ENCODE data around the gene PRDM16. TPM values are rescaled to one million over a fixed set of nuclear protein-coding genes. Genes with fewer than 3 reads are reported as not detected.
A peak's percentile ranks its signal among the peaks of the same experiment; 100 is the strongest.

PRDM16 gene
- polyA plus RNA-seq, 2 donors = 0.15 to 0.28 TPM

- Histone ChIP-seq H3K4me3 (ENCODE audit: low read depth in 1 of 2, low read length in 2 of 2) (no peak overlapping the region), H3K27me3 (ENCODE audit: control insufficient read depth in 1 of 2, insufficient read depth in 2 of 2, low read length in 2 of 2) (no peaks in the 10 kb centered on the region), H3K27ac (ENCODE audit: low read depth in 2 of 2, low read length in 1 of 2) (no peak overlapping the region), H3K9me3 (ENCODE audit: control insufficient read depth in 2 of 2, insufficient read depth in 1 of 2, low read depth in 1 of 2, low read length in 1 of 2) (no peaks in the 10 kb centered on the region), H3K4me1 (ENCODE audit: control insufficient read depth in 2 of 2, insufficient read depth in 2 of 2, low read length in 1 of 2) (peaks cover 12 to 17% of the 10 kb centered on the region in 2 donors), H3K36me3 (ENCODE audit: control insufficient read depth in 2 of 2, insufficient read depth in 2 of 2, low read length in 1 of 2) (no peaks in the 10 kb centered on the region)
- 66 to 69% methylated on average over 23 of the region's 23 CpGs for WGBS, 2 donors
Measured at GRCh38 chr1:3451994-3452865, 383.2 kb downstream of the PRDM16 start.

GRCh38 chr1:3452866-3453175 lies 383.8 kb downstream of the PRDM16 start:
- H3K27me3 ChIP-seq (ENCODE audit: control insufficient read depth in 1 of 2, insufficient read depth in 2 of 2, low read length in 2 of 2) = no peaks in the 10 kb centered on the region
- WGBS, 2 donors = 35 to 48% methylated on average over 5 of the region's 5 CpGs
- peaks cover 13 to 23% of the 10 kb centered on the region in 2 donors for H3K4me1 ChIP-seq (ENCODE audit: control insufficient read depth in 2 of 2, insufficient read depth in 2 of 2, low read length in 1 of 2)
- H3K36me3 ChIP-seq (ENCODE audit: control insufficient read depth in 2 of 2, insufficient read depth in 2 of 2, low read length in 1 of 2) = no peaks in the 10 kb centered on the region
- H3K9me3 ChIP-seq (ENCODE audit: control insufficient read depth in 2 of 2, insufficient read depth in 1 of 2, low read depth in 1 of 2, low read length in 1 of 2) = no peaks in the 10 kb centered on the region
- no peak overlapping the region for H3K4me3 ChIP-seq (ENCODE audit: low read depth in 1 of 2, low read length in 2 of 2)
- H3K27ac ChIP-seq (ENCODE audit: low read depth in 2 of 2, low read length in 1 of 2) = no peak overlapping the region

GRCh38 chr1:3453203-3453761 lies 384.3 kb downstream of the PRDM16 start:
- peaks cover 16 to 28% of the 10 kb centered on the region in 2 donors for H3K4me1 ChIP-seq (ENCODE audit: control insufficient read depth in 2 of 2, insufficient read depth in 2 of 2, low read length in 1 of 2)

GRCh38 chr1:3453891-3454810 lies 385.1 kb downstream of the PRDM16 start, which contains the start of gene ARHGEF16:
Gene ARHGEF16, plus strand, starts transcription at chr1:3454665. Its CDS starts 8,420 bp downstream, at chr1:3463085.
- Histone ChIP-seq H3K4me1 (ENCODE audit: control insufficient read depth in 2 of 2, insufficient read depth in 2 of 2, low read length in 1 of 2) (peaks cover 18 to 32% of the 10 kb centered on the region in 2 donors), H3K27me3 (ENCODE audit: control insufficient read depth in 1 of 2, insufficient read depth in 2 of 2, low read length in 2 of 2) (no peaks in the 10 kb centered on the region), H3K36me3 (ENCODE audit: control insufficient read depth in 2 of 2, insufficient read depth in 2 of 2, low read length in 1 of 2) (no peaks in the 10 kb centered on the region), H3K27ac (ENCODE audit: low read depth in 2 of 2, low read length in 1 of 2) (peak within 1 kb of the TSS; percentile 58 to 59), H3K9me3 (ENCODE audit: control insufficient read depth in 2 of 2, insufficient read depth in 1 of 2, low read depth in 1 of 2, low read length in 1 of 2) (no peaks in the 10 kb centered on the region), H3K4me3 (ENCODE audit: low read depth in 1 of 2, low read length in 2 of 2) (peak within 1 kb of the TSS; percentile 65 to 71)
- 4 to 8% methylated on average over 48 to 84 of the region's 84 CpGs for WGBS, 2 donors

More at GRCh38 chr1:3453203-3453761, 384.3 kb downstream of the PRDM16 start:
- Histone ChIP-seq H3K4me3 (ENCODE audit: low read depth in 1 of 2, low read length in 2 of 2) (no peak overlapping the region), H3K27ac (ENCODE audit: low read depth in 2 of 2, low read length in 1 of 2) (no peak overlapping the region), H3K9me3 (ENCODE audit: control insufficient read depth in 2 of 2, insufficient read depth in 1 of 2, low read depth in 1 of 2, low read length in 1 of 2) (no peaks in the 10 kb centered on the region), H3K36me3 (ENCODE audit: control insufficient read depth in 2 of 2, insufficient read depth in 2 of 2, low read length in 1 of 2) (no peaks in the 10 kb centered on the region), H3K27me3 (ENCODE audit: control insufficient read depth in 1 of 2, insufficient read depth in 2 of 2, low read length in 2 of 2) (no peaks in the 10 kb centered on the region)
- 21 to 24% methylated on average over 18 of the region's 18 CpGs for WGBS, 2 donors

- H3K9me3 ChIP-seq (ENCODE audit: control insufficient read depth in 2 of 2, insufficient read depth in 1 of 2, low read depth in 1 of 2, low read length in 1 of 2) = no peaks in the 10 kb centered on the region
- peak overlapping the region; percentile 58 to 59 for H3K27ac ChIP-seq (ENCODE audit: low read depth in 2 of 2, low read length in 1 of 2)
- no peaks in the 10 kb centered on the region for H3K27me3 ChIP-seq (ENCODE audit: control insufficient read depth in 1 of 2, insufficient read depth in 2 of 2, low read length in 2 of 2)
- no peaks in the 10 kb centered on the region for H3K36me3 ChIP-seq (ENCODE audit: control insufficient read depth in 2 of 2, insufficient read depth in 2 of 2, low read length in 1 of 2)
- WGBS, 2 donors = 10 to 12% methylated on average over 28 to 46 of the region's 46 CpGs
- H3K4me1 ChIP-seq (ENCODE audit: control insufficient read depth in 2 of 2, insufficient read depth in 2 of 2, low read length in 1 of 2) = peaks cover 18 to 39% of the 10 kb centered on the region in 2 donors
- H3K4me3 ChIP-seq (ENCODE audit: low read depth in 1 of 2, low read length in 2 of 2) = peak overlapping the region; percentile 65 to 71
Measured at GRCh38 chr1:3454811-3455618, 386.0 kb downstream of the PRDM16 start.

- Histone ChIP-seq H3K36me3 (ENCODE audit: control insufficient read depth in 2 of 2, insufficient read depth in 2 of 2, low read length in 1 of 2) (no peaks in the 10 kb centered on the region), H3K9me3 (ENCODE audit: control insufficient read depth in 2 of 2, insufficient read depth in 1 of 2, low read depth in 1 of 2, low read length in 1 of 2) (no peaks in the 10 kb centered on the region), H3K27ac (ENCODE audit: low read depth in 2 of 2, low read length in 1 of 2) (no peak overlapping the region), H3K27me3 (ENCODE audit: control insufficient read depth in 1 of 2, insufficient read depth in 2 of 2, low read length in 2 of 2) (no peaks in the 10 kb centered on the region), H3K4me3 (ENCODE audit: low read depth in 1 of 2, low read length in 2 of 2) (no peak overlapping the region), H3K4me1 (ENCODE audit: control insufficient read depth in 2 of 2, insufficient read depth in 2 of 2, low read length in 1 of 2) (peaks cover 18 to 43% of the 10 kb centered on the region in 2 donors)
- WGBS, 2 donors = 83 to 84% methylated on average over 18 of the region's 18 CpGs
Measured at GRCh38 chr1:3455670-3456448, 386.9 kb downstream of the PRDM16 start.

- H3K4me3 ChIP-seq (ENCODE audit: low read depth in 1 of 2, low read length in 2 of 2) = no peak overlapping the region
- no peaks in the 10 kb centered on the region for H3K27me3 ChIP-seq (ENCODE audit: control insufficient read depth in 1 of 2, insufficient read depth in 2 of 2, low read length in 2 of 2)
- WGBS, 2 donors = 62 to 63% methylated on average over 12 of the region's 12 CpGs
- no peak overlapping the region for H3K27ac ChIP-seq (ENCODE audit: low read depth in 2 of 2, low read length in 1 of 2)
- H3K36me3 ChIP-seq (ENCODE audit: control insufficient read depth in 2 of 2, insufficient read depth in 2 of 2, low read length in 1 of 2) = no peaks in the 10 kb centered on the region
- peaks cover 18 to 48% of the 10 kb centered on the region in 2 donors for H3K4me1 ChIP-seq (ENCODE audit: control insufficient read depth in 2 of 2, insufficient read depth in 2 of 2, low read length in 1 of 2)
- H3K9me3 ChIP-seq (ENCODE audit: control insufficient read depth in 2 of 2, insufficient read depth in 1 of 2, low read depth in 1 of 2, low read length in 1 of 2) = no peaks in the 10 kb centered on the region
Measured at GRCh38 chr1:3456449-3456963, 387.5 kb downstream of the PRDM16 start.

Data from esophagus (tissue), 2 donors.